H4 (cell line): Measurements from ENCODE around the gene DROSHA. TPM values are rescaled to one million over a fixed set of nuclear protein-coding genes. Genes with fewer than 3 reads are reported as not detected.
"Not testable (repeated sequence)": the region's sequence is repeated elsewhere in the genome, so short reads cannot be mapped to it uniquely, and the experiment has no call there.

Experiments
- DNase-seq: peaks from one replicate; pipeline ENCODE4 v3.0.0-alpha.2; 2015; ENCODE audit warnings: low spot score
- total RNA-seq: library from RNA; depleted of rRNA; stranded (reverse); fragments of >200 nt; shearing (Covaris generic); gene quantifications from 2 replicates; pipeline ENCODE4 v1.2.3, GENCODE V29; 2014

Gene DROSHA
- total RNA-seq, 1 experiment from 2014 or later = 42.5 TPM

- no peak for DNase-seq
Observed at GRCh38 chr5:31381299-31381698, 150.6 kb downstream of the DROSHA start.

- DNase-seq = no peak
Observed at GRCh38 chr5:31380049-31380448, 151.8 kb downstream of the DROSHA start.

- DNase-seq = no peak
Observed at GRCh38 chr5:31378838-31379237, 153.1 kb downstream of the DROSHA start.

- DNase-seq = no peak
Observed at GRCh38 chr5:31378136-31378535, 153.8 kb downstream of the DROSHA start.

GRCh38 chr5:31377274-31377946 lies 154.5 kb downstream of the DROSHA start:
- DNase-seq = no peak

- DNase-seq = no peak
Observed at GRCh38 chr5:31375999-31376720, 155.7 kb downstream of the DROSHA start.

GRCh38 chr5:31372124-31372523 lies 159.8 kb downstream of the DROSHA start:
- no peak for DNase-seq

GRCh38 chr5:31366941-31367340 lies 165.0 kb downstream of the DROSHA start:
- DNase-seq = no peak

- no peak for DNase-seq
Observed at GRCh38 chr5:31365776-31366175, 166.1 kb downstream of the DROSHA start.

- DNase-seq = no peak
Observed at GRCh38 chr5:31364881-31365636, 166.8 kb downstream of the DROSHA start.

GRCh38 chr5:31362931-31363568 lies 168.8 kb downstream of the DROSHA start:
- no peak for DNase-seq

- no peak for DNase-seq
Observed at GRCh38 chr5:31362529-31362900, 169.4 kb downstream of the DROSHA start.

- DNase-seq = not testable (repeated sequence)
Observed at GRCh38 chr5:31361704-31362528, 170.0 kb downstream of the DROSHA start.

GRCh38 chr5:31361234-31361633 lies 170.7 kb downstream of the DROSHA start:
- peak; percentile 29 for DNase-seq

GRCh38 chr5:31359839-31360238 lies 172.1 kb downstream of the DROSHA start:
- DNase-seq = no peak

GRCh38 chr5:31357038-31357437 lies 174.9 kb downstream of the DROSHA start:
- DNase-seq = no peak

GRCh38 chr5:31355337-31355736 lies 176.6 kb downstream of the DROSHA start:
- DNase-seq = no peak
